Measurements from ENCODE around the gene DENND1A. TPM values are rescaled to one million over a fixed set of nuclear protein-coding genes. Genes with fewer than 3 reads are reported as not detected.

Gene DENND1A
- total RNA-seq, 3 donors from 2014 or later, result 18.4 to 21.3 (median 20.1) TPM

DNA sequence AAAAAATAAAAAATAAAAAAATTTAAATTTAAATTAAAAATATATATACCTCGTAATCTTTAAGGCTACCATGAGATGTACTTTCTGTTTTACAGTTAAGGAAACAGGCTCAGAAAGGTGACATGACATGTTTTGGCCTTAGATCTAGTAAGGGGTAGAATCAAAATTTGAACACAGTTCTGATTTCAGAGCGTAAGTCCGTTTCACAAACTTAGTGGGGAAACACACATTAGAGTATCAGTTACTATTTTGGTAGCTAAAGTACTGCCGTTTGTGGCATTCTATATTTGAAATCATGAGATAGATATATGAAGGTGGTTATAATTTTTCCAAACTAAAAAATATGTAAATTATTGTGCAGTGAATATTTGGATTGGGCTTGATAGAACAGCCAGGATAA lies 186.2 kb downstream of the DENND1A start:
- H3K27me3 ChIP-seq, result no peaks in the 10 kb centered on the region
- TF ChIP-seq POLR2A (IDR thresholded peaks at IDR 0.05) (no peak), POLR2AphosphoS5 (IDR thresholded peaks at IDR 0.05) (no peak)
- TF ChIP-seq, protein P1, sequence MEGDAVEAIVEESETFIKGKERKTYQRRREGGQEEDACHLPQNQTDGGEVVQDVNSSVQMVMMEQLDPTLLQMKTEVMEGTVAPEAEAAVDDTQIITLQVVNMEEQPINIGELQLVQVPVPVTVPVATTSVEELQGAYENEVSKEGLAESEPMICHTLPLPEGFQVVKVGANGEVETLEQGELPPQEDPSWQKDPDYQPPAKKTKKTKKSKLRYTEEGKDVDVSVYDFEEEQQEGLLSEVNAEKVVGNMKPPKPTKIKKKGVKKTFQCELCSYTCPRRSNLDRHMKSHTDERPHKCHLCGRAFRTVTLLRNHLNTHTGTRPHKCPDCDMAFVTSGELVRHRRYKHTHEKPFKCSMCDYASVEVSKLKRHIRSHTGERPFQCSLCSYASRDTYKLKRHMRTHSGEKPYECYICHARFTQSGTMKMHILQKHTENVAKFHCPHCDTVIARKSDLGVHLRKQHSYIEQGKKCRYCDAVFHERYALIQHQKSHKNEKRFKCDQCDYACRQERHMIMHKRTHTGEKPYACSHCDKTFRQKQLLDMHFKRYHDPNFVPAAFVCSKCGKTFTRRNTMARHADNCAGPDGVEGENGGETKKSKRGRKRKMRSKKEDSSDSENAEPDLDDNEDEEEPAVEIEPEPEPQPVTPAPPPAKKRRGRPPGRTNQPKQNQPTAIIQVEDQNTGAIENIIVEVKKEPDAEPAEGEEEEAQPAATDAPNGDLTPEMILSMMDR (IDR thresholded peaks at IDR 0.05), result no peak
- DNase-seq (ENCODE audit: low spot score in 2 of 2), result no peak
- intact Hi-C loops (cut with DNase I; ENCODE audit: low total_unique reads), result no loop called here
- H3K27ac ChIP-seq, result no peak overlapping the region
- no peaks in the 10 kb centered on the region for H3K36me3 ChIP-seq
- no peaks in the 10 kb centered on the region for H3K9me3 ChIP-seq
- H3K4me1 ChIP-seq, result no peaks in the 10 kb centered on the region
- no peak overlapping the region for H3K4me3 ChIP-seq

DNA sequence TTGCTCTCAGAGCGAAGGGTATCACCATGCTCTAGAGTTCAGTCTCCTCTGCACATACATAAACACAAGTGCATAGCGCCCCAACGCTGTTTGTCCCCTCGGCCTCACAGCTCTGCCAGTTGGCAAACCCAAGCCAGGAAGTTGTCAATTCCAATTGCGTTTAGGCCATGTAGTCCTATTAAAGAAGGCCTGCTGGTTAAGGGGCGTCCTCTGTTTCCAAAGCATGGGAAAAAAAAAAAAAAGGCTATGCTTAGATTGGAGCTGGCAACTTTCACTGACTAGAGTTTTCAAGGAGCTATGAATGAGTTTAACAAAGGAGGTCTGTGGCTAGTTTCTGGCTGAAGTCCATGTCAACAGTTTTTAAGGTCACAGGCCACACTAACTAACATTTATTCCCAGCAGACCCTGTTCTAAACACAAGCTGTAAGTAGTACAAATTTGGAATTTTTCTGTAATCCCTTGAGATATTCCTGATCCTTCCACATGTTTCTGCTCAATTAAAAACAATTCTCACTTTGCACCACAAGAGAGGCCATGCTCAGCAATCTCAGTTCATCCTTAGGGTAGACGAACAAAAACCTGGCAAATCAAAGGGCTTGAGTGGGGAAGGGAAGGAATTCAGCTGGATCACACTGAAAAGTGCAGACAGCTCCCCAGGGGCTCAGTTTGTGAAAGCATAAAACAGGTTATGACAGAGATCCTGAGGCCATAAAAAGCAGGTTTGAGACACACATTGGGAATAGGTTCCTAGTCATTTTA lies 187.7 kb downstream of the DENND1A start:
- DNase-seq (ENCODE audit: low spot score in 2 of 2), result no peak
- Histone ChIP-seq H3K36me3 (no peaks in the 10 kb centered on the region), H3K27me3 (no peaks in the 10 kb centered on the region), H3K27ac (peak overlapping the region; percentile 0 to 29), H3K4me3 (no peak overlapping the region), H3K9me3 (no peaks in the 10 kb centered on the region), H3K4me1 (no peaks in the 10 kb centered on the region)
- TF ChIP-seq POLR2AphosphoS5 (IDR thresholded peaks at IDR 0.05) (no peak), POLR2A (IDR thresholded peaks at IDR 0.05) (no peak)
- TF ChIP-seq, protein P1 (IDR thresholded peaks at IDR 0.05), result no peak
- intact Hi-C loops (cut with DNase I; ENCODE audit: low total_unique reads), result no loop called here

DNA sequence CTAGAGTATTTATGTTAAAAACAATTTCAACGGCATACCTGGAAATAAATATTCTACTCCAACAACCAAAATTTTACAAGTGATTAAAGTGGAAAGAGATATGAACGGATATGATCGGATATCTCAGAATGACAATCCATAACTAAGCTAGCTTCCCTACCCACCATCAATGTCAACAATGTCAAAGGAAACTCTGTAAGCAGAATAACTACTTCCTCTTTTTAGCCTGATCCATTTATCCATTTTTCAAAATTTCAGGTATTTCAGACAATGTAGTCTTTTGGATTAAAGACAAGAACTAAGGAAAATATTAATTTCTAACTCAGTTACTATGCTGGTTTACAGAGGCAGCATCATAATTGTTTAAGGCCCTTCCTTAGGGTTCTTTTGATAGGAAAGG lies 188.7 kb downstream of the DENND1A start:
- Histone ChIP-seq H3K36me3 (no peaks in the 10 kb centered on the region), H3K27me3 (no peaks in the 10 kb centered on the region), H3K4me1 (no peaks in the 10 kb centered on the region), H3K4me3 (no peak overlapping the region), H3K27ac (no peak overlapping the region), H3K9me3 (no peaks in the 10 kb centered on the region)
- TF ChIP-seq POLR2AphosphoS5 (IDR thresholded peaks at IDR 0.05) (no peak), POLR2A (IDR thresholded peaks at IDR 0.05) (no peak)
- TF ChIP-seq, protein P1 (IDR thresholded peaks at IDR 0.05), result no peak
- intact Hi-C loops (cut with DNase I; ENCODE audit: low total_unique reads), result no loop called here
- DNase-seq (ENCODE audit: low spot score in 2 of 2), result no peak

DNA sequence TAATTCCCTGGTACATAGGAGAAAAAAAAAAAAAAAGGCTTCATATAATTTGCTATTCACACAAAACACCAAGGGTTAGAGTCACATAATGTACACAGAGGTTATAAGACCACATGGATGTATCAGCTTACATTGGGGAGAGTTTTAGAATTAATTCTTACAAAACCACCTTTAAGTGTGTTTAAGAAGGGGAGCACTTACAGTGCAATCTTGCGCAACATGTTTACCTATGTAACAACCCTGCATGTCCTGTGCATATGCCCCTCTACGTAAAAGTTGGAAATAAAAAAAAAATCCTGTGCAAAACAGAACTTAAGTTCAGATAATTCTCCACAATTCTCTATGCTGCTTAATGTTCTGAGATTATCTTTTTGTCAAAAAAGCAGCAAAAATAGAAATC lies 190.0 kb downstream of the DENND1A start:
- no peaks in the 10 kb centered on the region for H3K9me3 ChIP-seq
- no peaks in the 10 kb centered on the region for H3K36me3 ChIP-seq
- no peak for DNase-seq (ENCODE audit: low spot score in 2 of 2)
- H3K27ac ChIP-seq, result no peak overlapping the region
- intact Hi-C loops (cut with DNase I; ENCODE audit: low total_unique reads), result no loop called here
- H3K4me1 ChIP-seq, result no peaks in the 10 kb centered on the region
- no peak for TF ChIP-seq POLR2AphosphoS5 (IDR thresholded peaks at IDR 0.05)
- TF ChIP-seq, protein P1 (IDR thresholded peaks at IDR 0.05), result no peak
- no peak for TF ChIP-seq POLR2A (IDR thresholded peaks at IDR 0.05)
- no peak overlapping the region for H3K4me3 ChIP-seq
- H3K27me3 ChIP-seq, result no peaks in the 10 kb centered on the region

DNA sequence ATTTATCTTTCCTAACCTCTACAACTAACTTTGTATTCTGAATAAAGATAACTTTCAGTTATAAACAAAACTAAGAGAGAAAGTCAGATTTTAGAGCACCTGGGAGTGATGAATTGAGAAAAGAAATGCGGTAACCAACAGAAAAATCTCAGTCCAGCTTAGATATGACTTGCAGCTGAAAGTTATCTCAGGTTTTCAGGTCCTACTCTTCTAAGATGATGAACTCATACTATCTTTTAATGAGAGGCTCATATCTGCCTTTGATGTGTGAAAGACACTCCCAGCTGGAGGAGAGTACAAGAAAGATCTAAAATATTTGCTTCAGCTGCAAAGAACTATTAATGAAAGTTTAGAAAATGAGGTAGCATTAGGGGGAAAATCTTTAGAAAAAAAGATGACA lies 190.5 kb downstream of the DENND1A start:
- Histone ChIP-seq H3K4me3 (no peak overlapping the region), H3K27me3 (no peaks in the 10 kb centered on the region), H3K36me3 (no peaks in the 10 kb centered on the region), H3K9me3 (no peaks in the 10 kb centered on the region), H3K4me1 (no peaks in the 10 kb centered on the region), H3K27ac (no peak overlapping the region)
- intact Hi-C loops (cut with DNase I; ENCODE audit: low total_unique reads), result no loop called here
- no peak for TF ChIP-seq POLR2A (IDR thresholded peaks at IDR 0.05)
- TF ChIP-seq POLR2AphosphoS5 (IDR thresholded peaks at IDR 0.05), result no peak
- TF ChIP-seq, protein P1 (IDR thresholded peaks at IDR 0.05), result no peak
- DNase-seq (ENCODE audit: low spot score in 2 of 2), result no peak
